ENCODE results near the gene PRCP.

Gene PRCP

GRCh38 chr11:82865841-82866240, 34.4 kb downstream of the PRCP start:
- no peak overlapping the region for H3K9ac ChIP-seq (ENCODE audit: low read length)
- no peak overlapping the region for H3K4me3 ChIP-seq (ENCODE audit: insufficient read depth, low read length, poor library complexity, severe bottlenecking)
- no peak overlapping the region for H3K4me2 ChIP-seq (ENCODE audit: low read depth, low read length, poor library complexity, severe bottlenecking)
- no peak for TF ChIP-seq EZH2phosphoT487 (conservative IDR thresholded peaks at IDR 0.05; ENCODE audit: low read length)
- TF ChIP-seq, protein P1, sequence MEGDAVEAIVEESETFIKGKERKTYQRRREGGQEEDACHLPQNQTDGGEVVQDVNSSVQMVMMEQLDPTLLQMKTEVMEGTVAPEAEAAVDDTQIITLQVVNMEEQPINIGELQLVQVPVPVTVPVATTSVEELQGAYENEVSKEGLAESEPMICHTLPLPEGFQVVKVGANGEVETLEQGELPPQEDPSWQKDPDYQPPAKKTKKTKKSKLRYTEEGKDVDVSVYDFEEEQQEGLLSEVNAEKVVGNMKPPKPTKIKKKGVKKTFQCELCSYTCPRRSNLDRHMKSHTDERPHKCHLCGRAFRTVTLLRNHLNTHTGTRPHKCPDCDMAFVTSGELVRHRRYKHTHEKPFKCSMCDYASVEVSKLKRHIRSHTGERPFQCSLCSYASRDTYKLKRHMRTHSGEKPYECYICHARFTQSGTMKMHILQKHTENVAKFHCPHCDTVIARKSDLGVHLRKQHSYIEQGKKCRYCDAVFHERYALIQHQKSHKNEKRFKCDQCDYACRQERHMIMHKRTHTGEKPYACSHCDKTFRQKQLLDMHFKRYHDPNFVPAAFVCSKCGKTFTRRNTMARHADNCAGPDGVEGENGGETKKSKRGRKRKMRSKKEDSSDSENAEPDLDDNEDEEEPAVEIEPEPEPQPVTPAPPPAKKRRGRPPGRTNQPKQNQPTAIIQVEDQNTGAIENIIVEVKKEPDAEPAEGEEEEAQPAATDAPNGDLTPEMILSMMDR (IDR thresholded peaks at IDR 0.05; ENCODE audit: insufficient read depth, low read length, poor library complexity, severe bottlenecking): no peak
- H3K9me3 ChIP-seq (ENCODE audit: insufficient read depth, low read length): no peaks in the 10 kb centered on the region
- no peaks in the 10 kb centered on the region for H3K79me2 ChIP-seq (ENCODE audit: insufficient read depth, low read length)
- H4K20me1 ChIP-seq (ENCODE audit: low read depth, low read length): no peaks in the 10 kb centered on the region
- no peaks in the 10 kb centered on the region for H3K36me3 ChIP-seq (ENCODE audit: low read length)
- H3K27me3 ChIP-seq (ENCODE audit: low read length): no peaks in the 10 kb centered on the region
- no peak overlapping the region for H3K27ac ChIP-seq (ENCODE audit: low read depth, low read length)
- no peaks in the 10 kb centered on the region for H3K9me2 ChIP-seq (replicated peaks; ENCODE audit: insufficient read depth, low read length)
- H3F3A ChIP-seq (ENCODE audit: insufficient read depth): no peaks in the 10 kb centered on the region
- no peak overlapping the region for H2AFZ ChIP-seq (ENCODE audit: low read depth, low read length, severe bottlenecking)

DNA sequence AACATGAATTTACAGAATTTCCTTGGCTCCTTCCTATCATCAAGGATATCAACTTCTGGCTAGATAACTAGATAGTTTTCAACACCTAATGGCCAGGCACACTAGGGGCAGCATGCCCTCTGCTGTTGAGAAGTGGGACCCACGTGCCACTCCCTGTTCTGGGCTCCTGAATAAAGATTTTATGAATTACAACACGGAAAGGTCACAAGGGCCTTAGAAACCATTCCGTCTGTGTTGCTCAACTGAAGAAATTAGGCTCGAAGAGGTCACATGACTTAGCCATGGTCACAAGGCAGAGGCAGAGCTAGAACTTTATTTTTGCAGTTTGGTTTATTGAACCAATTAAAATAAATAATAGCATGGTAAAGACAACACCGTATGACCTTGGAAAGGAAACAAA, 36.0 kb downstream of the PRCP start:
- no peaks in the 10 kb centered on the region for H3K9me3 ChIP-seq (ENCODE audit: insufficient read depth, low read length)
- H4K20me1 ChIP-seq (ENCODE audit: low read depth, low read length): no peaks in the 10 kb centered on the region
- no peaks in the 10 kb centered on the region for H3K79me2 ChIP-seq (ENCODE audit: insufficient read depth, low read length)
- no peaks in the 10 kb centered on the region for H3K27me3 ChIP-seq (ENCODE audit: low read length)
- no peak overlapping the region for H3K27ac ChIP-seq (ENCODE audit: low read depth, low read length)
- H2AFZ ChIP-seq (ENCODE audit: low read depth, low read length, severe bottlenecking): no peak overlapping the region
- no peaks in the 10 kb centered on the region for H3K36me3 ChIP-seq (ENCODE audit: low read length)
- TF ChIP-seq EZH2phosphoT487 (conservative IDR thresholded peaks at IDR 0.05; ENCODE audit: low read length): no peak
- TF ChIP-seq, protein P1 (IDR thresholded peaks at IDR 0.05; ENCODE audit: insufficient read depth, low read length, poor library complexity, severe bottlenecking): peak; percentile 53
- no peak overlapping the region for H3K4me2 ChIP-seq (ENCODE audit: low read depth, low read length, poor library complexity, severe bottlenecking)
- H3K9ac ChIP-seq (ENCODE audit: low read length): no peak overlapping the region
- no peak overlapping the region for H3K4me3 ChIP-seq (ENCODE audit: insufficient read depth, low read length, poor library complexity, severe bottlenecking)
- no peaks in the 10 kb centered on the region for H3F3A ChIP-seq (ENCODE audit: insufficient read depth)
- no peaks in the 10 kb centered on the region for H3K9me2 ChIP-seq (replicated peaks; ENCODE audit: insufficient read depth, low read length)

GRCh38 chr11:82863209-82863608, 37.0 kb downstream of the PRCP start:
- no peaks in the 10 kb centered on the region for H3K27me3 ChIP-seq (ENCODE audit: low read length)
- no peaks in the 10 kb centered on the region for H3F3A ChIP-seq (ENCODE audit: insufficient read depth)
- H3K36me3 ChIP-seq (ENCODE audit: low read length): no peaks in the 10 kb centered on the region
- H3K9ac ChIP-seq (ENCODE audit: low read length): no peak overlapping the region
- H3K4me2 ChIP-seq (ENCODE audit: low read depth, low read length, poor library complexity, severe bottlenecking): no peak overlapping the region
- no peaks in the 10 kb centered on the region for H3K79me2 ChIP-seq (ENCODE audit: insufficient read depth, low read length)
- H3K4me3 ChIP-seq (ENCODE audit: insufficient read depth, low read length, poor library complexity, severe bottlenecking): no peak overlapping the region
- no peak overlapping the region for H3K27ac ChIP-seq (ENCODE audit: low read depth, low read length)
- no peaks in the 10 kb centered on the region for H3K9me2 ChIP-seq (replicated peaks; ENCODE audit: insufficient read depth, low read length)
- no peak for TF ChIP-seq EZH2phosphoT487 (conservative IDR thresholded peaks at IDR 0.05; ENCODE audit: low read length)
- TF ChIP-seq, protein P1 (IDR thresholded peaks at IDR 0.05; ENCODE audit: insufficient read depth, low read length, poor library complexity, severe bottlenecking): no peak
- H3K9me3 ChIP-seq (ENCODE audit: insufficient read depth, low read length): no peaks in the 10 kb centered on the region
- no peaks in the 10 kb centered on the region for H4K20me1 ChIP-seq (ENCODE audit: low read depth, low read length)
- H2AFZ ChIP-seq (ENCODE audit: low read depth, low read length, severe bottlenecking): no peak overlapping the region
